Thoracic aorta (tissue), 2 donors: ENCODE data around the gene FOCAD. TPM values are rescaled to one million over a fixed set of nuclear protein-coding genes. Genes with fewer than 3 reads are reported as not detected.

Experiments used
- ATAC-seq: fragments of 150-250 bp; one replicate; pipeline ENCODE4 v1.8.0; 2017; ENCODE audit warnings: low read depth; ENCODE audit not compliant: insufficient number of reproducible peaks, low FRiP score
- DNase-seq: peaks from one replicate; pipeline ENCODE4 v3.0.0-alpha.2; 2020; ENCODE audit warnings: low spot score
- H3K27ac ChIP-seq, 2 donors: fragments of 200-600 bp; sonication (generic); 1 replicate in 1 of 2; 2 replicates in 1 of 2; pipeline ENCODE4 v1.5.1; 2016; ENCODE audit warnings: mild to moderate bottlenecking in 2 of 2, moderate library complexity in 2 of 2
- H3K27me3 ChIP-seq: fragments of 200-600 bp; sonication (generic); replicated peaks from 2 replicates; pipeline ENCODE4 v1.6.0; 2016; ENCODE audit warnings: mild to moderate bottlenecking; ENCODE audit not compliant: insufficient read depth
- H3K36me3 ChIP-seq: fragments of 200-600 bp; sonication (generic); one replicate; pipeline ENCODE4 v1.5.1; 2016
- H3K4me1 ChIP-seq, 2 donors: fragments of 200-600 bp; sonication (generic); 1 replicate in 1 of 2; 2 replicates in 1 of 2; pipeline versions ENCODE4 v1.5.1 to v1.6.0; 2016; ENCODE audit warnings: low read depth in 2 of 2, mild to moderate bottlenecking in 1 of 2; ENCODE audit not compliant: control insufficient read depth in 1 of 2
- H3K4me3 ChIP-seq: fragments of 200-600 bp; sonication (generic); 2 replicates; pipeline ENCODE4 v1.5.1; 2016; ENCODE audit warnings: mild to moderate bottlenecking
- H3K9me3 ChIP-seq: fragments of 200-600 bp; sonication (generic); 2 replicates; pipeline ENCODE4 v1.5.1; 2016
- total RNA-seq, 2 donors: library from RNA; depleted of rRNA; stranded (reverse); fragments of >200 nt; gene quantifications; one replicate each; pipeline versions ENCODE4 v1.1.0 to v1.2.3, GENCODE V29; 2016
- TF ChIP-seq, protein P1 (sequence below): fragments of 200-600 bp; sonication (generic); IDR thresholded peaks from one replicate; pipeline ENCODE4 v1.5.1; 2019; ENCODE audit warnings: antibody characterized with exemption

FOCAD gene
- total RNA-seq, 2 donors from 2014 or later, result 33.1 to 45.9 TPM

DNA sequence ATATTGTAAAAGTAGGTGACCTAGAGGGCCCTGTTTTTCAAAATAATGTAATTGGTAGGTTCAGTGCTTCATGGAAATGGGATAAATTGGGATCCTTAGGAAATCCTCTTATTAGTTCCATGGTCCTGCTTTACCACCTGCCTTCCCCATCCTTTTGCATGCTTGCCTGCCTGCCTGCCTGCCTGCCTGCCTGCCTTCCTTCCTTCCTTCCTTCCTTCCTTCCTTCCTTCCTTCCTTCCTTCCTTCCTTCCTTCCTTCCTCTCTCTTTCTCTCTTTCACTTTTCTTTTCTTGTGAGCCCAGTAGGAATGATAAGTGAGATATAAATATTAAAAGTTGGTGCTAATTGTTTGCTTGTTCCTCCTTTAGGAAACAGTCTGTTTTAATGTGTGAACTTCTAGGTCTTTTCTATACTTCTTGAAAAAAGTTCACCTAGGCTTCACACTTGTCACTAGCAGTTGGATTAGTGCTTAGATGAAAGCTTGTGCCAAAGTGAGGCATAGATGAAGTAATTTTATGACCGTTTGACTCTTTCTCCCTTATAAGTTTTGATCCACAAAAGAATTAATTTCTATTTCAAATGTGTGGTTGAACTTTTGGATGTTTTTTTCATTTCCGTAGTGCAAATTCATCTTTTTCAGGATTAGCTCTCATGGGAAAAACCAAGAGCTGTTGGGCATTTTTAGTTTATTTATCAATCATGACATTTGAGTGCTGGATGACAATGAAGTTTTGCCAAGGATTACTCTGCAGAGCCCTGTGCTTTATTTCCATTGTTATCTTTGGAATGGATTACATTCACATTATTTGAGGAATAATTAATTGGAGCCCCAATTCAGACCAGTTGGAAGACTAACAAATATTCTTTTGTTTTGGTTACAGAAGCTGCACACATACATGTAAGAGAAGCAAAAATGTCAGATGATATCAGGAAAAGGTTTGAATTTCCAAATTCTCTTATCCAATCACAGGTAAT lies 30.7 kb downstream of the FOCAD start:
- H3K27ac ChIP-seq, result no peak overlapping the region
- no peak overlapping the region for H3K4me3 ChIP-seq
- TF ChIP-seq, protein P1, sequence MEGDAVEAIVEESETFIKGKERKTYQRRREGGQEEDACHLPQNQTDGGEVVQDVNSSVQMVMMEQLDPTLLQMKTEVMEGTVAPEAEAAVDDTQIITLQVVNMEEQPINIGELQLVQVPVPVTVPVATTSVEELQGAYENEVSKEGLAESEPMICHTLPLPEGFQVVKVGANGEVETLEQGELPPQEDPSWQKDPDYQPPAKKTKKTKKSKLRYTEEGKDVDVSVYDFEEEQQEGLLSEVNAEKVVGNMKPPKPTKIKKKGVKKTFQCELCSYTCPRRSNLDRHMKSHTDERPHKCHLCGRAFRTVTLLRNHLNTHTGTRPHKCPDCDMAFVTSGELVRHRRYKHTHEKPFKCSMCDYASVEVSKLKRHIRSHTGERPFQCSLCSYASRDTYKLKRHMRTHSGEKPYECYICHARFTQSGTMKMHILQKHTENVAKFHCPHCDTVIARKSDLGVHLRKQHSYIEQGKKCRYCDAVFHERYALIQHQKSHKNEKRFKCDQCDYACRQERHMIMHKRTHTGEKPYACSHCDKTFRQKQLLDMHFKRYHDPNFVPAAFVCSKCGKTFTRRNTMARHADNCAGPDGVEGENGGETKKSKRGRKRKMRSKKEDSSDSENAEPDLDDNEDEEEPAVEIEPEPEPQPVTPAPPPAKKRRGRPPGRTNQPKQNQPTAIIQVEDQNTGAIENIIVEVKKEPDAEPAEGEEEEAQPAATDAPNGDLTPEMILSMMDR, result no peak
- DNase-seq (no peak), ATAC-seq (no peak)
- peaks cover 0 to 7% of the 10 kb centered on the region in 2 donors for H3K4me1 ChIP-seq
- no peaks in the 10 kb centered on the region for H3K36me3 ChIP-seq
- H3K27me3 ChIP-seq, result no peaks in the 10 kb centered on the region
- H3K9me3 ChIP-seq, result no peaks in the 10 kb centered on the region

DNA sequence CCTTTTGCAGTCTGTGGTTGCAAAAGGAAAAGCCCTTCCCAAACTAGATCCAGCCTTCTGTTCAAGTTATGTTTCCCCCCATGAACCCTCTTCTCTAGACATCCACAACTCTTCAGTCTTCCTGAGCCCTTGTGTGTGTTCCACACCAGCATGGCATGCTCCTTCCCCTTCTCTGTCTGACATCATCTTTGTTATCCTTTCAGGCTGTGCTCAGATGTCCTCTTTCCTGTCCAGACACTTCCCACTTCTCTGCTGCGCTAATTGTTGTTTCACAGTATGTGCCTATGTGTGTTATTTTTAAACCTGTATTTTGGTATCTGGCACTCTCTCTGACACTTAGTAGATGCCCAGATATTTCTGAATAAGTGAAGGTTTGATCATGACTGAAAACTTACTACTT lies 38.2 kb downstream of the FOCAD start:
- H3K9me3 ChIP-seq, result no peaks in the 10 kb centered on the region
- H3K27ac ChIP-seq, result no peak overlapping the region
- peaks cover 4% of the 10 kb centered on the region for H3K36me3 ChIP-seq
- no peak for ATAC-seq
- H3K4me3 ChIP-seq, result no peak overlapping the region
- H3K27me3 ChIP-seq, result no peaks in the 10 kb centered on the region
- TF ChIP-seq, protein P1, result no peak
- no peaks in the 10 kb centered on the region for H3K4me1 ChIP-seq
- no peak for DNase-seq

DNA sequence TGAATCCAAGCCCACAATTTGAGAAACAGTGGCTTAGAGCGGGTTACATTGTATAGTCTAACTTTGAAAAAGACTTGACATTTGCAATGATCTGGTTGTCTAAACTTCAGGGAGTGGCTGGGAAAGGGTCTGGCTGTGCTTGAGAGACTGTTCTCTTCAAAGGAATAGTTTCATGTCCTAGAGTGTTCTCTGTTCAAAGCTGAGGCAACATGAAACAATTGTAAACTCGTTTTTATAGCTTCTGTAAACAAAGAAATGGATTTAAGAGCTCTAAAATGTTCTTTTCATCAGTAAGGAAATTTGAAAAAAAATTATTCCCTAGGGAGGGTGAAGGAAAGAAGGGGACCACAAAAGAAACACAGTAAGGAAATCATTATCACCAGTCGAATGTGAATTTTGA lies 41.6 kb downstream of the FOCAD start:
- no peak overlapping the region for H3K27ac ChIP-seq
- no peaks in the 10 kb centered on the region for H3K4me1 ChIP-seq
- no peaks in the 10 kb centered on the region for H3K9me3 ChIP-seq
- DNase-seq (no peak), ATAC-seq (no peak)
- H3K27me3 ChIP-seq, result no peaks in the 10 kb centered on the region
- peaks cover 4% of the 10 kb centered on the region for H3K36me3 ChIP-seq
- TF ChIP-seq, protein P1, result no peak
- no peak overlapping the region for H3K4me3 ChIP-seq

DNA sequence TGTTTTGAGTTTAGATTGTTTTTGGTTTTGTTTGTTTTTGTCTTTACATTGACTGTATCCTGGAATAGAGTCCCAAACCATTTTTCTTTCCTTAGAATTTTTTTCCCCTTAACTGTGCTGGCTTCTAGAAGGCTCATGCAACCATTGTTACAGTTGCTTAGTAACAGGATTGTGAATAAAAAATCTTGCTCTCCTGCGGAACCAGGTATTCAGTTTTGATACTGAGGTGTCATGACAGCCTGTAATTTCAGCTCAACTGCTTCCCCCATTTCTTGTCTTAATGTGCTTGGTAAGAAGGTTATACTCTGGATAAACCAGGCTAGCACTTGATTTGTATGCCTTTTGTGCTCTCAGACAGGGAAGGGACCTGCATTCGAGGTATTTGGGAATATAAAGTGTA lies 42.1 kb downstream of the FOCAD start:
- no peak overlapping the region for H3K4me3 ChIP-seq
- DNase-seq (no peak), ATAC-seq (no peak)
- no peaks in the 10 kb centered on the region for H3K9me3 ChIP-seq
- no peak overlapping the region for H3K27ac ChIP-seq
- peaks cover 4% of the 10 kb centered on the region for H3K36me3 ChIP-seq
- no peaks in the 10 kb centered on the region for H3K4me1 ChIP-seq
- no peaks in the 10 kb centered on the region for H3K27me3 ChIP-seq
- TF ChIP-seq, protein P1, result no peak

DNA sequence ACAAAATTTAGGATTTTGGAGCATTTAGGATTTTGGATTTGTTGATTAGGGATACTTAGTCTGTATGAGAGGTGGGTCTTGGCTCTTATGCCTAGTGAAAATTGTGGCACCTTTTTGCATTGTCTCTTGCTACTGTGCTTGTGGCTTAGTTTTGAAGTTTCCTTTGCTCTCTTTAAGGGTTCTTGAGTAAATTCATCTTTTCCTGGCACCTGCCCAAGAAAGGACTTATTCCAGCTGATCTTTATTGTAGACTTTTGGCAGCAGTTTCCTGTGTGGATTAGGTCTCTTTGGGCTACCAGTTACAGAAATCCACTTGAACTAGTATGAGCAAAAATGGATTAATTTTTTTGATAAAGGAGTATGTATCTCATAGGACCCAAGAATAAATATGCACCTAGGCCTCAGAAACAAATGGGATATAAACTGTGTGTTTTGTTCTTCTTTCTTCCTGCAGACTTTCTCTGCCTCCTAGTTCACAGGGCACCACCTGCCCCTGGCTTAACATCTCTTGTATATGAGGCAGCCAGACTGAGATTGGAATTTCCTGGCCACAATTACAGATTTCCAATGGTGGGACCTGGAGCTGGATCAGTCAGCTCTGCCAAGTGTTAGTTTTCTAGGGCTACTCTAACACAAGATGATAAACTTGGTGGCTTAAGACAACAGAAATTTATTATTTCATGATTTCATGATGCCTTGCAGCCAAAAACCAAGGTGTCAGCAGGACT lies 44.6 kb downstream of the FOCAD start:
- no peak for ATAC-seq
- Histone ChIP-seq H3K27me3 (no peaks in the 10 kb centered on the region), H3K27ac (no peak overlapping the region)

More for the DNA sequence above, 44.6 kb downstream of the FOCAD start:
- Histone ChIP-seq H3K36me3 (peaks cover 3% of the 10 kb centered on the region), H3K9me3 (no peaks in the 10 kb centered on the region), H3K4me1 (no peaks in the 10 kb centered on the region), H3K4me3 (no peak overlapping the region)
- no peak for DNase-seq
- TF ChIP-seq, protein P1, result no peak
